GM06990 (cell line): ENCODE measurements around the gene SNRNP200.

ENCODE experiments used
- DNase-seq: peaks from one replicate; pipeline ENCODE4 v3.0.0-alpha.2; 2011; ENCODE audit not compliant: insufficient read length; ENCODE audit errors: extremely low read depth
- H3K27me3 ChIP-seq: replicated peaks from 2 replicates; pipeline ENCODE4 v1.6.0; 2011; ENCODE audit warnings: low read length; ENCODE audit not compliant: control insufficient read depth, insufficient read depth
- H3K36me3 ChIP-seq: 2 replicates; pipeline ENCODE4 v1.5.1; 2011; ENCODE audit warnings: low read length; ENCODE audit not compliant: control insufficient read depth, insufficient read depth
- H3K4me3 ChIP-seq: replicated peaks from 2 replicates; pipeline ENCODE4 v1.5.1; 2011; ENCODE audit warnings: low read depth, mild to moderate bottlenecking, control low read depth, low read length
- CTCF ChIP-seq: IDR thresholded peaks from 2 replicates; pipeline ENCODE4 v1.5.1; 2011; ENCODE audit warnings: low read length, control low read depth, mild to moderate bottlenecking, inconsistent platforms; ENCODE audit not compliant: insufficient read depth, poor library complexity, severe bottlenecking

Gene SNRNP200

DNA sequence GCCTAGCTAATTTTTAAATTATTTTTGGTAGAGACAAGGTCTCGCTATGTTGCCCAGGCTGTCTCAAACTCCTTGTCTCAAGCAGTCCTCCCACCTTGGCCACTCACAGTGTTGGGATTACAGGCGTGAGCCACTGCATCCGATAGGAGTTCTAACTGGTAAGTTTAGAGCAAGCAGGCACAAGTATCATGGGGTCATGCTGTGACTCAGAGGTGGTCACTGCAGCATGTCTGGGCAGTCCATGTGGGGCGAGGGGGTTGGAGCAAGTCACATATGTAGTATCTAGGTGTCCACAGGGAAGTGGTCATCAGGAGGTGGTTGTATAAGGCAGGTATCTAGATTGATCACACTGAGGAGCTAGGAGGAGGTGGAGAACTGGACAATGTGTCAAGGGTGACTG, 74.0 kb downstream of the SNRNP200 start:
- Histone ChIP-seq H3K27me3 (no peaks in the 10 kb centered on the region), H3K4me3 (no peak overlapping the region), H3K36me3 (no peaks in the 10 kb centered on the region)
- no peak for TF ChIP-seq CTCF
- DNase-seq = no peak

- Histone ChIP-seq H3K36me3 (no peaks in the 10 kb centered on the region), H3K27me3 (no peaks in the 10 kb centered on the region), H3K4me3 (no peak overlapping the region)
- peak; percentile 77 for DNase-seq
- TF ChIP-seq CTCF = no peak
These were observed 80.3 kb downstream of the SNRNP200 start for GRCh38 chr2:96225016-96225533.
